Pancreas (tissue), 10 donors: ENCODE measurements around the gene YY2. TPM values are rescaled to one million over a fixed set of nuclear protein-coding genes. Genes with fewer than 3 reads are reported as not detected.
"Not testable (repeated sequence)": the region's sequence is repeated elsewhere in the genome, so short reads cannot be mapped to it uniquely, and the experiment has no call there.

Experiments
- ATAC-seq, 4 donors: fragments of 200-7000 bp; cut with Tn5 transposase; one replicate each; pipeline versions ENCODE4 v1.8.0 to v1.9.1; 2020; ENCODE audit warnings: mild to moderate bottlenecking in 4 of 4, moderate library complexity in 4 of 4
- DNase-seq, 6 donors: peaks; one replicate each; pipeline ENCODE4 v3.0.0-alpha.2; 2020
- FAIRE-seq: peaks from 2 replicates; lab custom pipeline; 2012; peaks lifted over from hg19 to GRCh38; lab: Jason Lieb, UNC
- H3K27ac ChIP-seq, 4 donors: fragments of 200-600 bp; sonication (generic); 1 replicate in 3 of 4; 2 replicates in 1 of 4; pipeline versions ENCODE4 v1.5.0 to v1.8.0; 2020
- H3K27me3 ChIP-seq, 4 donors: fragments of 200-600 bp; one replicate each; pipeline ENCODE4 v1.8.0; 2021
- H3K36me3 ChIP-seq, 3 donors: fragments of 200-600 bp; sonication (generic) in 1 of 3; one replicate each; pipeline versions ENCODE4 v1.5.0 to v1.8.0; 2020 to 2021
- H3K4me1 ChIP-seq, 3 donors: fragments of 200-600 bp; one replicate each; pipeline ENCODE4 v1.8.0; 2021
- H3K4me3 ChIP-seq, 4 donors: fragments of 200-600 bp; sonication (generic) in 2 of 4; one replicate each; pipeline versions ENCODE4 v1.5.0 to v1.8.0; 2020 to 2021
- H3K9me3 ChIP-seq, 4 donors: fragments of 200-600 bp; one replicate each; pipeline ENCODE4 v1.8.0; 2021
- WGBS, 2 donors: extraction: QIAGEN DNeasy Blood & Tissue Kit; methylation state at CpG; one replicate each; pipeline ENCODE4 v1.1.7; 2013; 5-methylcytosine and 5-hydroxymethylcytosine counted together
- intact Hi-C, 3 donors: fragments of 100-400 bp; cut with DNase I; formaldehyde crosslinking; loops; one replicate each; pipeline versions ENCODE4 v1.11.1 to v1.14.2; 2022
- polyA plus RNA-seq, 2 donors: library from polyadenylated mRNA; stranded (reverse); fragments of 200-250 nt; gene quantifications; one replicate each; pipeline ENCODE4 v1.2.3, GENCODE V29; 2013
- total RNA-seq, 6 donors: library from RNA; stranded (reverse); fragmentation: NEBNext Ultra II Directional in 4 of 6; extraction: Animal tissue kit (Norgen Biotek cat#: 25700) in 4 of 6; gene quantifications; one replicate each; pipeline versions ENCODE4 v1.2.1 to v1.2.4, GENCODE V29; 2021 to 2023
- TF ChIP-seq, protein P1 (sequence below), 4 donors: fragments of 200-600 bp; sonication (generic) in 3 of 4; IDR thresholded peaks; one replicate each; pipeline versions ENCODE4 v1.5.0 to v1.8.0; 2021; ENCODE audit warnings: antibody characterized with exemption in 4 of 4
- donor health status: healthy with polysubstance abuse.
- donor health status: DM: no; HTN: no; CAD: no; lungs with moderate emphysema.
- donor health status: DM: no; HTN: no; CAD: no.
- donor health status: control.
- donor health status: control.
- donor health status: Bipolar disorder and iron deficiency.
- donor health status: DM: yes; HTN: yes; CAD: no.
- donor health status: DM: no; HTN: no; CAD: no.
- donor health status: DM: no; HTN: no; CAD: no.
- donor health status: DM: yes; HTN: yes; CAD: no.

Gene YY2
- total and polyA plus RNA-seq, 8 donors, result 0.56 to 1.0 (median 0.84) TPM

DNA sequence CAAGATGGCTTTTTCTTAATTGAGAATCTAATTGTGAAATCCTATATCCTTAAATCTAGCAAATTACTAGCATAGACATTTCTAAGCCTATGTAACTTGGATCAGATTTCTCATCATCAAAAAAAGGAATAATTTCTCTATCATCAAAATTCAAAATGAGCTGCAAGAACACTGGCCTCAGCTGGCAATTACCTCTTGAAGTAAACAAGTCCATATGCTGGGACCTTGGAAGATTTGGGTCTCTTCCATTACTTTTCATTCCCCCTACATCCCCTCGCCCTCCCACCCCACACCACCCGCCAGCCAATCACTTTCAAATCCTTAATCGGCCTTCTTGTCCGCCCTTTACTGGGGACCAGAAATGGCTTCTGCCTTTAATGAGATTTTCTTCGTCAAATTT, 39.7 kb upstream of the YY2 start:
- 70 to 84% methylated on average over 5 of the region's 5 CpGs for WGBS, 2 donors
- FAIRE-seq (no peak), DNase-seq (no peak), ATAC-seq (no peak)
- H3K27ac ChIP-seq, result no peak overlapping the region
- no peaks in the 10 kb centered on the region for H3K36me3 ChIP-seq
- H3K27me3 ChIP-seq, result no peaks in the 10 kb centered on the region
- H3K4me1 ChIP-seq, result no peaks in the 10 kb centered on the region
- intact Hi-C loops, result no loop called here
- H3K9me3 ChIP-seq, result no peaks in the 10 kb centered on the region
- TF ChIP-seq, protein P1, sequence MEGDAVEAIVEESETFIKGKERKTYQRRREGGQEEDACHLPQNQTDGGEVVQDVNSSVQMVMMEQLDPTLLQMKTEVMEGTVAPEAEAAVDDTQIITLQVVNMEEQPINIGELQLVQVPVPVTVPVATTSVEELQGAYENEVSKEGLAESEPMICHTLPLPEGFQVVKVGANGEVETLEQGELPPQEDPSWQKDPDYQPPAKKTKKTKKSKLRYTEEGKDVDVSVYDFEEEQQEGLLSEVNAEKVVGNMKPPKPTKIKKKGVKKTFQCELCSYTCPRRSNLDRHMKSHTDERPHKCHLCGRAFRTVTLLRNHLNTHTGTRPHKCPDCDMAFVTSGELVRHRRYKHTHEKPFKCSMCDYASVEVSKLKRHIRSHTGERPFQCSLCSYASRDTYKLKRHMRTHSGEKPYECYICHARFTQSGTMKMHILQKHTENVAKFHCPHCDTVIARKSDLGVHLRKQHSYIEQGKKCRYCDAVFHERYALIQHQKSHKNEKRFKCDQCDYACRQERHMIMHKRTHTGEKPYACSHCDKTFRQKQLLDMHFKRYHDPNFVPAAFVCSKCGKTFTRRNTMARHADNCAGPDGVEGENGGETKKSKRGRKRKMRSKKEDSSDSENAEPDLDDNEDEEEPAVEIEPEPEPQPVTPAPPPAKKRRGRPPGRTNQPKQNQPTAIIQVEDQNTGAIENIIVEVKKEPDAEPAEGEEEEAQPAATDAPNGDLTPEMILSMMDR (IDR thresholded peaks at IDR 0.05), result no peak
- no peak overlapping the region for H3K4me3 ChIP-seq

DNA sequence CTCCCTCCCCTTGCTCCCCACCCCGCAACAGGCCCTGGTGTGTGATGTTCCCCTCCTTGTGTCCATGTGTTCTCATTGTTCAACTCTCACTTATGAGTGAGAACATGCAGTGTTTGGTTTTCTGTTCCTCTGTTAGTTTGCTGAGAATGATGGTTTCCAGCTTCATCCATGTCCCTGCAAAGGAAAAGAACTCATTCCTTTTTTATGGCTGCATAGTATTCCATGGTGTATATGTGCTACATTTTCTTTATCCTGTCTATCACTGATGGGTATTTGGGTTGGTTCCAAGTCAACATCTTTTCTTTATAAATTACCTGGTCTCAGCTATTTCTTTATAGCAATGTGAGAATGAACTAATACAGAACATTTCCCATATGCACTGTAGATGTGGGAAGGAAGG, 35.6 kb upstream of the YY2 start:
- H3K36me3 ChIP-seq, H3K4me1 ChIP-seq, DNase-seq, H3K9me3 ChIP-seq, ATAC-seq, H3K27me3 ChIP-seq, H3K27ac ChIP-seq, intact Hi-C loops, H3K4me3 ChIP-seq, FAIRE-seq: not testable (repeated sequence)
- WGBS, 2 donors, result 84 to 100% methylated on average over 1 of the region's 1 CpG

DNA sequence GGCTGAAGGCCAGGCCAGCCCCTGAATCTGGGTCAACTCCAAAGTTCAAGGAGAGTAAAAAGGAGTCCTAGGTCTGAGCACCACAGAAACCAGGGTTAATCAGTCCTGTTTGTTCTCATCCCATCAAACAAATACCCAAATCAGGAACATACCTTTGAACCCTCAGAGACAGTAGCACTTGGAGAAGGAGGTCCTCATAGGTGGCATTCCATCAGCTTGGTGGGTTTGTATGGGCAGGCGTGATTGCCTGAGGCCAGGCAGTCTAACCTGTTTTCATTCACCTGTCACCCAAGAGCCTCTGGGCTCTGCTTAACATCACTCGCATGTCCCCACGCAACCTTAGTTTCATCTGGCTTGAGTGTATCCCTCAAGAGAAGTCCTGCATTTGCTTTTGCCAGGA, 33.9 kb upstream of the YY2 start:
- intact Hi-C loops, result no loop called here
- ATAC-seq (no peak), FAIRE-seq (no peak), DNase-seq (no peak)
- no peaks in the 10 kb centered on the region for H3K36me3 ChIP-seq
- no peaks in the 10 kb centered on the region for H3K4me1 ChIP-seq
- H3K27me3 ChIP-seq, result no peaks in the 10 kb centered on the region
- no peak overlapping the region for H3K27ac ChIP-seq
- TF ChIP-seq, protein P1 (IDR thresholded peaks at IDR 0.05), result no peak
- H3K4me3 ChIP-seq, result no peak overlapping the region
- no peaks in the 10 kb centered on the region for H3K9me3 ChIP-seq
- 84 to 88% methylated on average over 3 of the region's 3 CpGs for WGBS, 2 donors

DNA sequence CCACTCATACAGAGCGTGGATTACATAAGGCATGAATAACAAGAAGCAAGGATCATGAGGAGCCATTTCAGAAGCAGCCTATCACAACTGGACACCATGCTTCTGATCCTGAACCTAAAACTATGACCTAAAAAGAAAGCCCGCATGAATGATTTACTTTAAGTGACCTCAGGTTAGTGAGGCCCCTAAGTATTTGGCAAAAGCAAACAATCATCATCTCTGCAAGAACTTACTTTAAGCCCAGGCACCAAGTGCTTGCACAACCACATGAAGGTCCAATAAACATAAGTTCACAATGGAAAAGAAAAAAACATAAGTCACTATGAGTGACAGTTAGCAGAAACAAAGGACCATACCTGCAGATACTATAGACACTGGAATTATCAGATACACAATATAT, 24.3 kb upstream of the YY2 start:
- Histone ChIP-seq H3K4me1 (no peaks in the 10 kb centered on the region), H3K36me3 (no peaks in the 10 kb centered on the region), H3K4me3 (no peak overlapping the region), H3K27me3 (peaks cover 0 to 11% (median 0%) of the 10 kb centered on the region in 4 donors), H3K27ac (no peak overlapping the region), H3K9me3 (no peaks in the 10 kb centered on the region)
- WGBS, 2 donors, result 65 to 67% methylated on average over 2 of the region's 2 CpGs
- no peak for DNase-seq
- FAIRE-seq, result no peak
- TF ChIP-seq, protein P1 (IDR thresholded peaks at IDR 0.05), result no peak
- no peak for ATAC-seq
- intact Hi-C loops, result no loop called here

DNA sequence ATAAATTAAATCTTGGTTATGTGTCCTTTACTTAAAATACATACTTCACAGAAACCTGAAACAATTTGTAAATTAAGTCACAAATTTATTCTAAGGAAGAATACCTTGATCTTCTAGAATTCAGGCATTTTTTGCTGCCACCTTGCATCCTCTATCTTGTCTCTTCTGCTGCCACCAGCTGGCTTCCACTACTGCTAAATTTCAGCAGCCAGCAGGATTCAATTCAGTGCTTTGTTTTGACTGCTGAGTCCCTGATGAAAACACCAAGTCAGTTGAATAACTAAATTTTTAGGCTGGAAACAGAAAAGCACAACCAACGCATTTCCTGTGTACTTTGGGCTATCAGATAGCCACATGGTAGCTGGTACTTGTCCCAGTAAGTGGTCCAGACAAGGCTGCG, 18.7 kb upstream of the YY2 start:
- WGBS, 2 donors, result 66 to 70% methylated on average over 2 of the region's 2 CpGs

More for the DNA sequence above, 18.7 kb upstream of the YY2 start:
- H3K4me3 ChIP-seq, result no peak overlapping the region
- FAIRE-seq (no peak), ATAC-seq (no peak), DNase-seq (no peak)
- no peaks in the 10 kb centered on the region for H3K9me3 ChIP-seq
- H3K4me1 ChIP-seq, result no peaks in the 10 kb centered on the region
- intact Hi-C loops, result no loop called here
- H3K36me3 ChIP-seq, result no peaks in the 10 kb centered on the region
- peaks cover 0 to 24% (median 5%) of the 10 kb centered on the region in 4 donors for H3K27me3 ChIP-seq
- no peak overlapping the region for H3K27ac ChIP-seq
- TF ChIP-seq, protein P1 (IDR thresholded peaks at IDR 0.05), result no peak
